ENCODE measurements around the gene B4GALT5.

Gene B4GALT5

GRCh38 chr20:49597825-49598395 is 115.8 kb downstream of the B4GALT5 start:
- DNase-seq = no peak

DNA sequence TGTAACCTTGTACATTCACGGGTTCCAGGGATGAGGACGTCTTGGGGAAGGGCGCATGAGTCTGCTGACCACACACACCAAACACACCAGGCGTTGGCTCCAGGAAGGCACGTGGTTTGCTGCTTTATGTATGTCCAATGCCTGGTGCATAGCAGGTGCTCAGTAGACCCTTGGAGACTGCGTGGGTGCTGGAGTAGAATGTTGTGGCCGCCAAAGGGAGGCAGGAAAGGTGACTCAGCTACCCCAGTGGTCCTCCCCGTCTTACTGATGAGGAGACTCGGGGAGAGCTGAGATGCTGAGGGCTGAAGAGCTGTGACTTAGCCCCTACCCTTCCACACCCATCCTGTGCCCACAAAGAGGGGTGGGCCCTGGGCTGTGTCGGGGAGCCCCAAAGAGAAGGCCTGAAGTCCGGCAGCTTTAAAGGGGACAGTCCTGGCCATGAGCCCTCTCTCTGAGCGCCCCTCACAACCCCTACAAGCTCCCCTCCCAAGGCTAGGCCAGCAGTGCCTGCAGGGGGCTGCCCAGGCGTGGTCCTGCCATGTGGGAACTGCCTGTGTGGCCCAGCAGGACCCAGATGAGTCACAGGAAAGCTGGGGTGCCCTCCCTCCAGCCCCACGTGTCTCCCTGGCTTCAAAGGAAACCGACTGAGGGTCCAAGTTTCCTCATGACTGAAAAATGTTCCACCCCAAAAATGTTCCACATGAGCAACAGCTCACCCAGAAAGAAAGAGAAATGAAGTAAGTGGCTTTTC is 117.7 kb downstream of the B4GALT5 start:
- no peak for DNase-seq

GRCh38 chr20:49595346-49595745 is 118.3 kb downstream of the B4GALT5 start:
- no peak for DNase-seq

GRCh38 chr20:49594931-49595315 is 118.8 kb downstream of the B4GALT5 start:
- DNase-seq = no peak

- DNase-seq = peak; percentile 2
Measured at GRCh38 chr20:49594143-49594930, 119.3 kb downstream of the B4GALT5 start.

- no peak for DNase-seq
Measured at GRCh38 chr20:49593466-49594142, 120.1 kb downstream of the B4GALT5 start.

DNA sequence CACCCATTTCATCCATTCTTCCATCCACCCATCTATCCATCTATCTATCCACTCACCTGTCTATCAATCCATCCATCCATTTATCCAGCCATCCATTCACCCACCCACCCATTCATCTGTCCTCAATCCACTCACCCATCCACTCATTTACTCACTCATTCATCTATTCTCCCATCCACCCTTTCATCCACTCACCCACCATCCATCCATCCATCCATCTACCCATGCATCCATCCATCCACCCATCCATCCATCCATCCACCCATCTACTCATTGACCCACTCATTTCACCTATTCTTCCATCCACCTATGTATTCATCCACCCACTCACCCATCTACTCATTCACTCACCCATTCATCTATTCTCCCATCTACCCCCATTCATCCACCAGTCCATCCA is 121.6 kb downstream of the B4GALT5 start:
- no peak for DNase-seq

- DNase-seq = no peak
Measured at GRCh38 chr20:49591217-49591865, 122.3 kb downstream of the B4GALT5 start.

- no peak for DNase-seq
Measured at GRCh38 chr20:49590163-49591017, 123.3 kb downstream of the B4GALT5 start.

DNA sequence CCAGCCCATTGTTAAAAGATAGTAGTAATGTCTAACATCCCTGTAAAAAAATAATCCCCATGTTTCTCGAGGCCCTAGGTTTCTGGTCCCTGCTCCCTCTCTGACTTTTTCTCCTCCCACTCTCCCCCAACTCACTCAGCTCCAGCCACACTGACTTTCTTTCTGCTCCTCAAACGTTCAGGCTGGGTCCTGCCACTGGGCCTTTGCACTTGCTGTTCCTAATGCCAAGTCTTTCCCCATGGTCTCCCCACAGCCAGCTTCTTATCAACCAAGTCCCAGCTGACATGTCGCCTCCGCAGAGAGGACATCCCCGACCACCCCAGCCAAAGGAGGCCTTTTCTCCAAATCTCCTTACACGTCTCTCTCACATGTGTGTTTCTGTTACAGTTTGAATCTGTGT is 123.9 kb downstream of the B4GALT5 start:
- DNase-seq = no peak

- no peak for DNase-seq
Measured at GRCh38 chr20:49587111-49587570, 126.5 kb downstream of the B4GALT5 start.

DNA sequence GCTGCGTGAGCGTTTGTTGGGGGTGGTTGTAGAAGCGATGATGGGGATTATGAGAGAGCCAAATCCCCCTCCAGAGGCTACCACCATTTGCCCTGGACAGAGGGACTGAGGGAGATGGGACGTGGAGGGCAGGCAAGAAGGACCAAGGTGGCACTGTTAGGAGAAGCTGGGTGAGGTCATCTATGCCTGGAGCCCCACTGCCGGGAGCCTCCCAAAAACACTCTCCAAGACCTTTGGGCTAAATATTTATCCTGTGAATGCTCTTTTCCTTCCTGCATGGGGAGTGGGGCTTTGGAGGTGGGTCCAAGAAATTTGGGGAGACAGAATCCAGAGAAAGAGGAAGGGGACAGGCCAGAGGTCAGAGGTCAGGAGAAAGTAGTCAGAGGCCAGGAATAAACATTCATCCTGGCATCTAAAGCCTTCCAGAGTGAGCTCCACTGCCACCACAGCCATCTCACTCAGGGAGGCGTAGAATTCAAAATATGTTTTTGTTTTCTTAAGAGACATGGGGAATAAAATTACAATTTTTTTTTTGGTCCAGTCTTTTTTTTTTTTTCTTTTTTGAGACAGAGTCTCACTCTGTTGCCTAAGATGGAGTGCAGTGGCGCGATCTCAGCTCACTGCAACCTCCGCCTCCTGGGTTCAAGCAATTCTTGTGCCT is 128.0 kb downstream of the B4GALT5 start:
- DNase-seq = no peak

DNA sequence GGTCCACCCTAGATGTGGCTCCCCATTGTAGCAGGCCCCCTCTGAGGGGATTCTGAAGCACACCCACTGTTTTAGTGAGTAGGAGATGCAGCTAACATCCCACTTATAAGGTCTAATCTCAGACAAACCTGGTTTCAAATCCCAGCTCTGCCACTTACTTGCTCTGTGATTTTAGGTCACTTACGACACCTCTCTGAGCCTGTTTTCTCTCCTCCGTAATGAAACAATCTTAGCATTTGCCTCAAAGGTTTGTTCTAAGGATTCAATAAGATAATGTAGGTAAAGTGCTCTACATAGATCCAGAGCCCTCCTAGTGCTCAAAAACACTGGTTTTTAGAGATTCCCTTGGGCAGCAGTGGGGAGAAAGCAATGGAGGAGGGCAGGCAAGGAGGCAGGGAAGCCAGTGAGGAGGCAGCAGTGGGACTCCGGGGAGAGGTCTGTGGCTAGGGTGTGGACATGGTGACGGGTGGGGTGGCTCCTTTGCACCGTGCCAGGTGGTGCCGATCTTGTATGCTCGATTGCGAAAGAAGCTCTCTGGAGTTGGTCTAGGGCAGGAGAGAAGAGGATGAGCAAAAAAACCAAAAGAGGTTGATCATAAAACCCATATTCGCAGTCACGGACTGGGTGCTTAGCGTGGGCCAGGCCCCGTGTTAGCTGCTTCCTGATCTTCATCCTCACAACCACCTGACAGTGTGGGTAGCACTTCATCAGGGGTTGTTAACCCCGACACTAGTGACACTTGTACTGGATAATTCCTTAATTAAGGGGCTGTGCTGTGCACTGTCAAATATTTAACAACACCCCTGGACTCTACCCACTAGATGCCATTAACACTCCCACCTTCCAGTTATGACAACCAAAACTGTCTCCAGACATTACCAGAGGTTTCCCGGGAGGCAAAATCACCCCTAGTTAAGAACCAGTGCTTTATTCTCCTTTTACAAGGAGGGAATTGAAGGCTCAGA is 129.0 kb downstream of the B4GALT5 start:
- DNase-seq = peak; percentile 34

DNA sequence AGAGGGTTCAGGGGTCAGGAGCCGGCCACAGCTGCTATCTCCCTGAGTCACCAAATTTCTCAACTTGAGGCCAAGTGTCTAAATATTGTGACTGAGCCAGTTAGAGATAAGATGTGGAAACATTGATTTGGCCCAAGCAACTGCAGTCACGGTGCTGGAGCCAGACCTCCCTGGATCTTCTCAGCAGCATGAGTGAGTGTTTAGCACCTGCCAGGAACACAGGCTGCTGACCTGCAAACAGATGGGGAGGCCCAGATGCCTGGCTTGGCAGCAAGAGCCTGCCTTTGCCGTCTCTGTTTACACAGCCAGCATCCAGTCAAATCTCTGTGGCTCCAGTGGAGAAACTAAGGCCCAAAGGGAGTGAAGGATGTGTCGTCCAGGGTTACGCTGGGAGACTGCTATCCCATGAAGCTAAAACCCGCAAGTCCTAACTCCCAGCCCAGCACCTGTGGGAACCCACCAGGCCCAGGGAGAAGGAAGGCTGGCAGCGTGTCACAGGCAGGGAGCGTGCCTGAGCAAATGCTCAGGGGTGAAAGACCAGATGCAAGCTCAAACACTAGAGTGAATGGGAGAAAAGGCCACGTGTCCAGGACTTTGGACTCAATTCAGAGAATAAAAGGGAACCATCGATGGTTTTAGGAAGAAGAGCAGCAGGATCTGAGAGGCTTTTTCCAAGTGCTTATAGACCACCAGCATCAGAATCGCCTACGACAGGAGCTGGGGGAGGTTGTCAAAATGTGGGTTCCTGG is 129.8 kb downstream of the B4GALT5 start:
- DNase-seq = peak; percentile 55

GRCh38 chr20:49583343-49583668 is 130.4 kb downstream of the B4GALT5 start:
- DNase-seq = no peak
